ENCODE measurements around the gene FANCB. TPM values are rescaled to one million over a fixed set of nuclear protein-coding genes. Genes with fewer than 3 reads are reported as not detected.

FANCB gene
- total and polyA plus RNA-seq, 2 of the 8 experiments (the other 6 are each of a cell fraction or from before 2014, with no cell fraction given): 1.9 to 13.8 TPM

- H2BK20ac ChIP-seq (ENCODE audit: low read length): no peak overlapping the region
- no peak overlapping the region for H3K4me2 ChIP-seq (ENCODE audit: insufficient read depth in 1 of 2, low read depth in 2 of 2, low read length in 2 of 2)
- H3K4me3 ChIP-seq (ENCODE audit: extremely low read depth in 1 of 4, insufficient read depth in 2 of 4, low read depth in 3 of 4, low read length in 4 of 4): no peak overlapping the region
- no peak overlapping the region for H2BK12ac ChIP-seq (ENCODE audit: low read depth, low read length)
- H3K14ac ChIP-seq (ENCODE audit: insufficient read length): no peak overlapping the region
- no peaks in the 10 kb centered on the region for H3K9me3 ChIP-seq (ENCODE audit: insufficient read depth in 2 of 2, low read depth in 1 of 2, low read length in 1 of 2)
- no peak overlapping the region for H2BK5ac ChIP-seq (ENCODE audit: low read depth, low read length)
- H3K4ac ChIP-seq (replicated peaks; ENCODE audit: insufficient read length, low read depth, low read length): no peak overlapping the region
- no peak for DNase-seq (ENCODE audit: low read depth in 1 of 2, low spot score in 2 of 2)
- ChIA-PET POLR2A (ENCODE audit: partially characterized antibody) (no interaction called here), CTCF (ENCODE audit: partially characterized antibody) (interaction anchor here (0.6 kb wide), 1 partner anchor 51 kb away, joined by 4 read pairs; no protein-coding TSS in a partner anchor)
- FAIRE-seq: no peak
- no peak overlapping the region for H4K5ac ChIP-seq (ENCODE audit: insufficient read length, low read depth, low read length)
- H3K56ac ChIP-seq (replicated peaks; ENCODE audit: insufficient read length, low read depth, low read length): no peak overlapping the region
- H4K20me1 ChIP-seq (replicated peaks in 1 of 2; ENCODE audit: control insufficient read depth in 1 of 2, insufficient read depth in 2 of 2, low read length in 2 of 2): no peaks in the 10 kb centered on the region
- H2BK120ac ChIP-seq (replicated peaks; ENCODE audit: low read depth, low read length): no peak overlapping the region
- H3K4me1 ChIP-seq (replicated peaks in 1 of 4; ENCODE audit: control insufficient read depth in 3 of 4, insufficient read depth in 4 of 4, low read length in 3 of 4): no peaks in the 10 kb centered on the region
- H3K23ac ChIP-seq (ENCODE audit: insufficient read length): no peak overlapping the region
- H4K91ac ChIP-seq (replicated peaks; ENCODE audit: insufficient read length, low read length): no peak overlapping the region
- no peak overlapping the region for H2AK5ac ChIP-seq (ENCODE audit: low read depth, low read length)
- no peak overlapping the region for H2AFZ ChIP-seq (ENCODE audit: low read length)
- peaks cover 0 to 38% (median 0%) of the 10 kb centered on the region in 4 experiments; a peak in 4 of 8 replicates for H3K36me3 ChIP-seq (ENCODE audit: control insufficient read depth in 2 of 4, insufficient read depth in 4 of 4, low read length in 3 of 4)
- WGBS, 2 experiments (ENCODE audit: extremely low coverage in 1 of 2, insufficient coverage in 1 of 2, insufficient read length in 1 of 2, insufficient replicate concordance in 2 of 2, low coverage in 1 of 2, low lambda C conversion rate in 2 of 2, missing lambda C conversion rate in 1 of 2): 91% methylated on average over 3 of the region's 3 CpGs; no CpG with 5 or more reads in 1 of the 2 experiments
- H4K8ac ChIP-seq (ENCODE audit: extremely low read depth, insufficient read depth, low read length): no peak overlapping the region
- H3K23me2 ChIP-seq (ENCODE audit: low read depth, low read length): no peaks in the 10 kb centered on the region
- H3K27ac ChIP-seq (ENCODE audit: low read depth, low read length): no peak overlapping the region
- H3K27me3 ChIP-seq (replicated peaks in 1 of 4; ENCODE audit: control insufficient read depth in 3 of 4, extremely low read depth in 1 of 4, insufficient read depth in 3 of 4, low read length in 3 of 4): no peaks in the 10 kb centered on the region
- no peaks in the 10 kb centered on the region for H3K79me1 ChIP-seq (ENCODE audit: low read depth, low read length)
- no peak overlapping the region for H3K18ac ChIP-seq (ENCODE audit: extremely low read depth, low read length)
- no peaks in the 10 kb centered on the region for H3K79me2 ChIP-seq (ENCODE audit: control insufficient read depth in 1 of 2, insufficient read depth in 2 of 2, low read length in 2 of 2)
- no peak overlapping the region for H3K9ac ChIP-seq (replicated peaks in 1 of 4; ENCODE audit: extremely low read depth in 1 of 4, low read depth in 3 of 4, low read length in 3 of 4)
- no peak overlapping the region for H2BK15ac ChIP-seq (ENCODE audit: low read length)
- no peak for TF ChIP-seq ATF3 (IDR thresholded peaks at IDR 0.05; ENCODE audit: insufficient read depth, low read depth, low read length)
- TF ChIP-seq BACH1 (IDR thresholded peaks at IDR 0.05; ENCODE audit: low read length): no peak
Observed at GRCh38 chrX:14915596-14915995, 42.7 kb upstream of the FANCB start.

Data from H1 (cell line).